ENCODE data around the gene WT1. TPM values are rescaled to one million over a fixed set of nuclear protein-coding genes. Genes with fewer than 3 reads are reported as not detected.

Gene WT1
- total RNA-seq, 1 donor from 2014 or later, result not detected

DNA sequence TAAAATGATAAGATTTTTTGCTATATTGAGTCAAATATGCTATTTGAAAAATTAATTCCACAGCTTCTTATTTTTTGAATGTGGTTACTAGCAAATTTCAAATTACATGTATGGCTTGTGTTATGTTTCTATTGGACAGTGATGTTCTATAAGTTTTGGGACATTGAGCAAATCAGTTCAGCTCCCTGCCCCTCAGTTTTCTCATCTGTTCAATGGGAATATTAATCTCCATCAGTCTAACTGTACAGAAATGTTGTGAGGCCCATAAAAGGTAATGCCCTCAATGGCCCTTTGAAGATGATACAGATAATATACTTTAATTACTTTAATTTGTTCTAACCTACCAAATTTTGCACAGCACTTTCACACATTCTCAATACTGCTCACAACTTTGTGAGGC lies 15.2 kb downstream of the WT1 start:
- Histone ChIP-seq H3K9me3 (no peaks in the 10 kb centered on the region), H3K4me3 (no peak overlapping the region), H3K36me3 (no peaks in the 10 kb centered on the region), H3K27ac (no peak overlapping the region), H3K27me3 (no peaks in the 10 kb centered on the region), H3K4me1 (no peaks in the 10 kb centered on the region)
- intact Hi-C loops (cut with DNase I), result no loop called here
- DNase-seq (ENCODE audit: low spot score in 2 of 2), result no peak
- TF ChIP-seq, protein P1, sequence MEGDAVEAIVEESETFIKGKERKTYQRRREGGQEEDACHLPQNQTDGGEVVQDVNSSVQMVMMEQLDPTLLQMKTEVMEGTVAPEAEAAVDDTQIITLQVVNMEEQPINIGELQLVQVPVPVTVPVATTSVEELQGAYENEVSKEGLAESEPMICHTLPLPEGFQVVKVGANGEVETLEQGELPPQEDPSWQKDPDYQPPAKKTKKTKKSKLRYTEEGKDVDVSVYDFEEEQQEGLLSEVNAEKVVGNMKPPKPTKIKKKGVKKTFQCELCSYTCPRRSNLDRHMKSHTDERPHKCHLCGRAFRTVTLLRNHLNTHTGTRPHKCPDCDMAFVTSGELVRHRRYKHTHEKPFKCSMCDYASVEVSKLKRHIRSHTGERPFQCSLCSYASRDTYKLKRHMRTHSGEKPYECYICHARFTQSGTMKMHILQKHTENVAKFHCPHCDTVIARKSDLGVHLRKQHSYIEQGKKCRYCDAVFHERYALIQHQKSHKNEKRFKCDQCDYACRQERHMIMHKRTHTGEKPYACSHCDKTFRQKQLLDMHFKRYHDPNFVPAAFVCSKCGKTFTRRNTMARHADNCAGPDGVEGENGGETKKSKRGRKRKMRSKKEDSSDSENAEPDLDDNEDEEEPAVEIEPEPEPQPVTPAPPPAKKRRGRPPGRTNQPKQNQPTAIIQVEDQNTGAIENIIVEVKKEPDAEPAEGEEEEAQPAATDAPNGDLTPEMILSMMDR (IDR thresholded peaks at IDR 0.05), result no peak

DNA sequence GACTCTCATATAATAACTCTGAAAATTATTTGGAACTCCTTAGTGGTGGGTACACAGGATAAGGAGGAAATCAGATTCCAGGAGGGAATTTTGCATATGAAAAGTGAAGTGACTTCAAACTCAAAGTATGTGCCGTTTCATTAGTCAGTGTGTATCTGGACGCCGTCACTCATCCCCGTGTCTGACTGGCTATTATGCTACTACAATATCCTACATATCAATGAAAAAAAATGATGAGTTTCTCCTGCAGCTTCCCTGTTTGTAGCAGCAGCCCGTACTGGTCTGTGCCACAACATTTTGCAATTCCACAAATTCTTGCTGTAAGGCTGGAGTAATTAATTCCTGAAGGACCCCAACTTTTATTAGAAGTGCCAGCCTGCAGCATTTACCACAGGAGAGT lies 16.5 kb downstream of the WT1 start:
- Histone ChIP-seq H3K27ac (no peak overlapping the region), H3K27me3 (no peaks in the 10 kb centered on the region), H3K4me3 (no peak overlapping the region), H3K36me3 (no peaks in the 10 kb centered on the region), H3K9me3 (no peaks in the 10 kb centered on the region), H3K4me1 (no peaks in the 10 kb centered on the region)
- intact Hi-C loops (cut with DNase I), result no loop called here
- no peak for DNase-seq (ENCODE audit: low spot score in 2 of 2)
- TF ChIP-seq, protein P1 (IDR thresholded peaks at IDR 0.05), result no peak

DNA sequence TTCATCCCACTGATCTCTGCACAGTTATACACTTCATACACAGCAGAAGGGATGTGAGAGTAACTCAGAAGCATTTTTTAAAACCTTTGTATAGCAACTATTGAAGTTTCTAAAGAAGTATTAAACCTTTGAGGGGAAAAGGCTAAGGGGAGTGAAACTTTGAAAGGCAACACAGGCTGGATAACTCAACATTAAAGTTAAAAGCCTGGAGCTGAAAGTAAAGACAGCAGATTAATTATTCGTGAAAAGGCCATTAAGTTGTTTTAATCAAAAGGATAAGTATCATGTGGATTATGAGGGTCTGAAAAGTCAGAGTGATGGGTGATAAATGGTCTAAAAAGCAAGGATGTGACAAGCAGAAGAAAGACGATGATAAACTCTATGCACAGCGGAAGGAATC lies 17.5 kb downstream of the WT1 start:
- H3K27ac ChIP-seq, result no peak overlapping the region
- H3K36me3 ChIP-seq, result no peaks in the 10 kb centered on the region
- DNase-seq (ENCODE audit: low spot score in 2 of 2), result no peak
- H3K4me3 ChIP-seq, result no peak overlapping the region
- TF ChIP-seq, protein P1 (IDR thresholded peaks at IDR 0.05), result no peak
- H3K9me3 ChIP-seq, result no peaks in the 10 kb centered on the region
- no peaks in the 10 kb centered on the region for H3K4me1 ChIP-seq
- no peaks in the 10 kb centered on the region for H3K27me3 ChIP-seq
- intact Hi-C loops (cut with DNase I), result no loop called here

DNA sequence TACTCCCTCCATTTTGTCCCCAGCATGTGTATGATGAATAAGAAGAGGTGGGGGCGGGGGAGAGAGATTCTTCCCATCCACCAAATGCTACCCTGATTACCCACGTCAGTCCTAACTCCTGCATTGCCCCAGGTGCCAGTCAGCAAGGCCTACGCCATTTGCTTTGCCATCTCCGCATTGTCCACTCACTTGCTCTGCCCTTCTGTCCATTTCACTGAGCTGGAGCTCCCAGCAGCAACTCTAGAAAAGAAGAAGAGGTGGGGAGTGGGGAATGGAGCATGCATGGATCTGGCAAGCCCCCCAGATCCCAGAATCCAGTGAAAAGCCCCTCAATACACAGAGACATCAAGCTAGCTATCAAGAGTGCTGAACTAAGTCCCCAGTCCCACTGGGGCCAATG lies 19.0 kb downstream of the WT1 start:
- Histone ChIP-seq H3K27ac (no peak overlapping the region), H3K4me3 (no peak overlapping the region), H3K4me1 (no peaks in the 10 kb centered on the region), H3K9me3 (no peaks in the 10 kb centered on the region), H3K27me3 (no peaks in the 10 kb centered on the region), H3K36me3 (no peaks in the 10 kb centered on the region)
- no peak for DNase-seq (ENCODE audit: low spot score in 2 of 2)
- TF ChIP-seq, protein P1 (IDR thresholded peaks at IDR 0.05), result no peak
- intact Hi-C loops (cut with DNase I), result no loop called here

DNA sequence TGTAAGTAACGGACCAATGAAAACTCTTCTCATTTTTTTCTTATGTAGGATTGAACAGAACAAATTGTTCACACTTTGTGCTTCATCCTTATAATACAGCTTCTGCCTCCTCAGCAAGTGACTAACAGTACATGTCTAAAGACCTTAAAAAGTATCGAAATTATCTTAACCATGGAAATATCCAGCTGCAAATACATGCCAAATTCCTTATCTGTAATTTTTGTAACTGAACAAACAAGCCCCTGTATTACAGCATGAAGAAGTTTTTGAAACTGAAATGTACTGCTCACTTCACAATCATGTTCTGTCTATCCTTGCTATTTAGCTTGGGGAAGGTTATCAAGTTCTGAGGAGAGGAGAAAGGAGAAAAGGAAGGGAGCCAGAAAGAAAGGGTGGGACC lies 20.4 kb downstream of the WT1 start:
- no peaks in the 10 kb centered on the region for H3K4me1 ChIP-seq
- no peak overlapping the region for H3K27ac ChIP-seq
- H3K4me3 ChIP-seq, result no peak overlapping the region
- no peaks in the 10 kb centered on the region for H3K36me3 ChIP-seq
- H3K27me3 ChIP-seq, result no peaks in the 10 kb centered on the region
- intact Hi-C loops (cut with DNase I), result no loop called here
- TF ChIP-seq, protein P1 (IDR thresholded peaks at IDR 0.05), result no peak
- no peak for DNase-seq (ENCODE audit: low spot score in 2 of 2)
- no peaks in the 10 kb centered on the region for H3K9me3 ChIP-seq

DNA sequence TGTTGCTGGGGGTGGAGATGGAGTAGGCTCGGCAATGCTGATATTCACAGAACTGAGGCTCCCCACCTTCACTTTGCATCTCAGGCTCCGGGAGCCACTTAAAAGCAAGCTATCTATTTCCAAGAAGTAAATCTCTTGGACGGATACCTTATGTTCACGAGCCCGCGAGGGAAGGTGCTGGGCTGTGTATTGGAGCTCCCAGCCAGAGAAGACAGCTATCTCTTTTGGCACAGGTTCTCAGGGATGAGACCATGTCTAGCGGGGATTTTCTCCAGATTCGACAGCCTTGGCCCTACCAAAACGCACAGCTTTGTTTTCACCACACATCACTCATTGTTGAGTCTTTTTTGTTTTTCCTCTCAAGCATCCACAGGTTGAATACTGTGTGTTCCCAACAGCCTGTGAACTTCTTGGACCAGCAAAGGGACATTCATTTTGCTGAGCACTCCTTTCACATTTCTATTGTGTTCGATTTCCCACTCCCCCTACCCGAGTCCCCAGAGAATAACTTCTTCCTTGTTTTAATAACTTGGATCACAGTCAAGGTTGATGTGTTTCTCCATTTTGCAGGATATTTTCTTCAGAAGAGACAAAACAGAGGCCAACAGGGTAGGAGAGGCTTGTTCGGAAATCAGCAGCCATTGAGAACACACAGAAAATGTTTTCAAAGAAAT lies 23.3 kb downstream of the WT1 start:
- intact Hi-C loops (cut with DNase I), result no loop called here
- no peak for DNase-seq (ENCODE audit: low spot score in 2 of 2)
- Histone ChIP-seq H3K9me3 (no peaks in the 10 kb centered on the region), H3K4me3 (no peak overlapping the region), H3K4me1 (no peaks in the 10 kb centered on the region), H3K27me3 (no peaks in the 10 kb centered on the region), H3K36me3 (no peaks in the 10 kb centered on the region), H3K27ac (no peak overlapping the region)
- TF ChIP-seq, protein P1 (IDR thresholded peaks at IDR 0.05), result no peak
